ENCODE measurements around the gene TBX15.

DNA sequence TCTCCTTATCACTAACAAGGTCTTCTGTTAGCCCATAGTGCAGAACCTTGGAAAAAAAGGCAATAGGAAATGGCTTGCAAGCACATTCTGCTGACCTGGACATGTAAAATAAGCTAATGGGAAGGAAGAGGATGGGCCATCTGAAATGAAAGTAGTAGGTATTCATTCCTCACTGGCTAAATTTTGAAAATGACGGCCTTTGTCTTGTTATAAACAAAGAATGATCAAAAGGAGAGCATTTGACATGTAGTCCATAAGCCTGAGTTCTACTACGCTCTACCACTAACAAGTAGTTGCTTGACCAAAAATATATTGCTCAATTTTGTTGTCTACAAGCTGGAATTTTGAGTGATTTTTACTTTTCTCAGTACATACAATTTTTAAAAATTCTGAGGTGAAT, 75.6 kb downstream of the TBX15 start:
- no peak for TF ChIP-seq EZH2 (IDR thresholded peaks at IDR 0.05; ENCODE audit: insufficient read depth, poor library complexity, severe bottlenecking)
- no peak for TF ChIP-seq EZH2phosphoT487 (IDR thresholded peaks at IDR 0.05; ENCODE audit: insufficient read depth, low read depth)

All from GM23248 (cell line).